IPS-18a (cell line): ENCODE measurements around the gene SRGAP2B.
"Not testable (repeated sequence)": the region's sequence is repeated elsewhere in the genome, so short reads cannot be mapped to it uniquely, and the experiment has no call there.

Experiments
- H3K27ac ChIP-seq: one replicate; pipeline ENCODE4 v1.5.1; 2013; ENCODE audit warnings: low read length
- H3K27me3 ChIP-seq: one replicate; pipeline ENCODE4 v1.6.1; 2013; ENCODE audit warnings: mild to moderate bottlenecking, low read length; ENCODE audit not compliant: control insufficient read depth, insufficient read depth
- H3K36me3 ChIP-seq: one replicate; pipeline ENCODE4 v1.6.1; 2013; ENCODE audit warnings: low read depth, low read length; ENCODE audit not compliant: control insufficient read depth
- H3K4me1 ChIP-seq: one replicate; pipeline ENCODE4 v1.6.1; 2013; ENCODE audit warnings: low read depth, low read length; ENCODE audit not compliant: control insufficient read depth
- H3K4me3 ChIP-seq: one replicate; pipeline ENCODE4 v1.5.1; 2013; ENCODE audit warnings: low read length
- H3K9ac ChIP-seq: one replicate; pipeline ENCODE4 v1.6.1; 2013; ENCODE audit warnings: mild to moderate bottlenecking, low read length, moderate library complexity
- H3K9me3 ChIP-seq: one replicate; pipeline ENCODE4 v1.6.1; 2013; ENCODE audit warnings: low read depth, low read length; ENCODE audit not compliant: control insufficient read depth

Gene SRGAP2B

GRCh38 chr1:145019709-145020108, 75.4 kb downstream of the SRGAP2B start:
- H3K4me3 ChIP-seq, H3K4me1 ChIP-seq, H3K27ac ChIP-seq, H3K36me3 ChIP-seq, H3K27me3 ChIP-seq, H3K9me3 ChIP-seq, H3K9ac ChIP-seq: not testable (repeated sequence)

GRCh38 chr1:145017725-145018124, 77.4 kb downstream of the SRGAP2B start:
- not testable (repeated sequence) for H3K27ac ChIP-seq, H3K4me3 ChIP-seq, H3K4me1 ChIP-seq, H3K36me3 ChIP-seq, H3K9me3 ChIP-seq, H3K27me3 ChIP-seq, H3K9ac ChIP-seq

DNA sequence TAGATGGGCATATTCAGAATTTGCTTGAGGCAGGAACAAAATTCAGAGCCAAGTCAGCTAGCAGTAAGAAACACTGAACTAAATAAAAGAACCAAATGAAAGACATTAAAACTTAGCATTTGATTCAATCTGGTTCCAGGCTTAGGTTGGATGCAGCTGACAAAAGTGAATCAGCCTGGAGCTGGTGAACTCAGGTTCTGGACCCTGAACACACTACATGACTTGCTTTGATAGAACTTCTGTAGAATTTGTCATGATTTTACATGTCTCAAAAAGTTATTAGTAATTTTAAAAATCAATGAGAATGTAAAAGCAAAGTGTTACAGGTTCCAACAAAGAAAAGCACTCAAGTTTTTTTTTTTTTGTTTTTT, 78.7 kb downstream of the SRGAP2B start:
- H3K27me3 ChIP-seq, H3K4me1 ChIP-seq, H3K27ac ChIP-seq, H3K9me3 ChIP-seq, H3K9ac ChIP-seq, H3K36me3 ChIP-seq, H3K4me3 ChIP-seq: not testable (repeated sequence)

GRCh38 chr1:145015744-145016491, 79.2 kb downstream of the SRGAP2B start:
- not testable (repeated sequence) for H3K9me3 ChIP-seq, H3K27me3 ChIP-seq, H3K27ac ChIP-seq, H3K9ac ChIP-seq, H3K4me3 ChIP-seq, H3K36me3 ChIP-seq, H3K4me1 ChIP-seq

DNA sequence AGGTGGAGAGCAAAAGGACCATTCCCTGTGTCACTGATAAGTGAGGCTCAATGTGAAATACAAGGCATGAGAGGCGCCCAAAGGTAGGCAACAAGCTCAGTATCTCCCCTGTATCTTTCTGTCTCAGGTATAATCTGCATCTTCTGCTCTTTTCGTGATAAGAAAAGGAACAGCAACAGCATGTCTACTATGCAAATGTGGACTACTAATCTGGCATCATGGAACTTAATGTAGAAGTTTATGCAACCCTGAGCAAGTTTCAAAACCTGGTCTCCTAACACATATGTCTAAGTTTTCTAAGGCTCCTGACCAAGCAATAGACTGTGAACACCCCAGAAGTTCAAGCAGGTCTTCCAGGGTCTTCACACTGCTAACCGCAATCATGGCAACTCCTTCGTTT, 81.8 kb downstream of the SRGAP2B start:
- H3K9ac ChIP-seq, H3K4me1 ChIP-seq, H3K27me3 ChIP-seq, H3K9me3 ChIP-seq, H3K4me3 ChIP-seq, H3K36me3 ChIP-seq, H3K27ac ChIP-seq: not testable (repeated sequence)

DNA sequence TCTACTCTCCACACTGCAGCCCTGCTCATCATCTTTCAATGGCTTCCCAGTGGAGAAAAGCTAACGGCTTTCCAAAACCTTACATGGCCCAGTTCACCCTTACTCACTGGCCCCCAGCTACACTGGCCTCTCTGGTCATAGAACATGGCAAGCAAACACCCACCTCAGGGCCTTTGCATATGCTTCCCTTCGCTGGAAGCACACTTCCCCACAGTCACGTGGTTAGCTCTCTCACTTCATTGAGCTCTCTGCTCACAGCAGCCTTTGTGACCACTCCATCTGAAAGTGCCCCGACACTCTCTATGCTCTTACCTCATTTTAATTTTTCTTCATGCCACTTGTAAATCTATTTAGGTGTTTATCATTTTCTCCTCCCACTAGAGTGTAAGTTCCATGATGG, 83.3 kb downstream of the SRGAP2B start:
- H3K9ac ChIP-seq, H3K9me3 ChIP-seq, H3K4me3 ChIP-seq, H3K27ac ChIP-seq, H3K27me3 ChIP-seq, H3K36me3 ChIP-seq, H3K4me1 ChIP-seq: not testable (repeated sequence)

DNA sequence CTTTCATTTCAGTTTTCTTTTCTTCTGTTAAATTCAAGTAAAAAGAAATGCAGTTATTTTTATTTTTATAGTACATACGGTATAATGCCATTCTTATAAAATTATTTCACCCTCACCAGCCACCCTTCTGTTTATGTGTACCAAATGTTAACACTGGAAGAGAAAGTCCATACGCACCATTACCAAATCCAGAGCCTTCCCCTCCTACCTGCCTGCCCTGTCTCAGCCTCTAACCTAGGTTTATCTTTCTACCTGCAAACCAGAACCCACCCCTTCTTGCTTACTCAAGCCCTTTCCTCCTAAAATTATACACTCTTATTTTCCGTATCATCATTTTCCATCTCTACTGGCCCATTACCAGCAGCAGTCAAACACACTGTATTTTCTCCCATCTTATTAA, 84.5 kb downstream of the SRGAP2B start:
- not testable (repeated sequence) for H3K9ac ChIP-seq, H3K4me1 ChIP-seq, H3K36me3 ChIP-seq, H3K27ac ChIP-seq, H3K9me3 ChIP-seq, H3K4me3 ChIP-seq, H3K27me3 ChIP-seq

- H3K9ac ChIP-seq, H3K27ac ChIP-seq, H3K4me1 ChIP-seq, H3K36me3 ChIP-seq, H3K27me3 ChIP-seq, H3K9me3 ChIP-seq, H3K4me3 ChIP-seq: not testable (repeated sequence)
These were observed 85.2 kb downstream of the SRGAP2B start for GRCh38 chr1:145009928-145010327.

GRCh38 chr1:145008388-145008787, 86.7 kb downstream of the SRGAP2B start:
- not testable (repeated sequence) for H3K9ac ChIP-seq, H3K36me3 ChIP-seq, H3K9me3 ChIP-seq

DNA sequence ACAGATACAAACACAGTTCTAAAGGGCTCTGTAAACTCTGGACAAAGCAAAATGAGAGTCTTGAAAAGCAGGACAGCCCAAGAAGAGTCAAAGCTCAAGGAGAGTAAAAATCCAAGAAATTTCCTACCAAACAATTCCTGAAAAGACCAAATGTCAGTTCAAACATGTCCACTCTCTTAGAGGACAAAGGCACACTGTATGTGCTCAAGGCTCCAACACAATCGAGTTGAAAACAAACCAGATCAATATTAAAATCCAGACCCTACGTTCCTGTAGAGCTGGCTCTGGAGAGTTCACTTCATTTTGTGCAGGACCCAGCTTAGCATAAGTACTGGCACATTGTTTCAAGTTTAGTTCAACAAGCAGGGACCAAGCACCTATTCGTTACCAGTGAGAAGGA, 90.0 kb downstream of the SRGAP2B start:
- not testable (repeated sequence) for H3K9me3 ChIP-seq, H3K9ac ChIP-seq, H3K4me3 ChIP-seq, H3K27ac ChIP-seq, H3K36me3 ChIP-seq, H3K4me1 ChIP-seq, H3K27me3 ChIP-seq

More at GRCh38 chr1:145008388-145008787, 86.7 kb downstream of the SRGAP2B start:
- H3K4me3 ChIP-seq, H3K4me1 ChIP-seq, H3K27me3 ChIP-seq, H3K27ac ChIP-seq: not testable (repeated sequence)

DNA sequence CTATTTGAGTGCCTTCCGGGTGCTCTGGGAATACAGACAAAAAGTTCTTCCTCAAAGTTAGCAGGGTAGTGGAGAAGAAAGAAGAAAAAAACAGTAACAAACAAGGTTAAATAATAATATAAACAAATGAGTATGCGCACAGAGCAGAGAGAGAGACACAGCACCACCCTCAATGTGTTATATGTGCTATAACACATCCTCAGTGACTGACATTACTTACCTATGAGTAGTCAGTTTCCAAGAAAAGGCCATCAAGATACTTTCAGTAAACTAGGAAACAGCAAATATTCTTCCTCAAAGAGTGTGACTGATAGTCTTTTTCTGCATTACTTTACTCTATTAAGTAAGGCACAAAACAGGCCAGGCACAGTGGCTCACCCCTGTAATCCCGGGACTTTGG, 93.7 kb downstream of the SRGAP2B start:
- H3K27ac ChIP-seq, H3K4me1 ChIP-seq, H3K27me3 ChIP-seq, H3K9ac ChIP-seq, H3K4me3 ChIP-seq, H3K36me3 ChIP-seq, H3K9me3 ChIP-seq: not testable (repeated sequence)

GRCh38 chr1:145000743-145001326, 94.3 kb downstream of the SRGAP2B start:
- not testable (repeated sequence) for H3K36me3 ChIP-seq, H3K9me3 ChIP-seq, H3K27me3 ChIP-seq, H3K27ac ChIP-seq, H3K9ac ChIP-seq, H3K4me1 ChIP-seq, H3K4me3 ChIP-seq
